ENCODE results near the gene TARS1.
"Not testable (repeated sequence)": the region's sequence is repeated elsewhere in the genome, so short reads cannot be mapped to it uniquely, and the experiment has no call there.

TARS1 gene

GRCh38 chr5:33420946-33421345 is 19.8 kb upstream of the TARS1 start:
- H3K27ac ChIP-seq (ENCODE audit: low read depth, low read length): no peak overlapping the region
- H3K4me3 ChIP-seq (ENCODE audit: low read depth in 1 of 2, low read length in 2 of 2): no peak overlapping the region
- H3K4me1 ChIP-seq (ENCODE audit: insufficient read depth, low read length): peaks cover 23% of the 10 kb centered on the region
- H3K27me3 ChIP-seq (ENCODE audit: control insufficient read depth in 1 of 2, insufficient read depth in 2 of 2, low read length in 2 of 2): no peaks in the 10 kb centered on the region
- no peaks in the 10 kb centered on the region for H3K36me3 ChIP-seq (ENCODE audit: insufficient read depth, low read length)
- no peak overlapping the region for H3K9ac ChIP-seq (ENCODE audit: low read length)
- H3K9me3 ChIP-seq (ENCODE audit: low read length): no peaks in the 10 kb centered on the region

- no peaks in the 10 kb centered on the region for H3K9me3 ChIP-seq (ENCODE audit: low read length)
- H3K27me3 ChIP-seq (ENCODE audit: control insufficient read depth in 1 of 2, insufficient read depth in 2 of 2, low read length in 2 of 2): no peaks in the 10 kb centered on the region
- H3K27ac ChIP-seq (ENCODE audit: low read depth, low read length): no peak overlapping the region
- no peaks in the 10 kb centered on the region for H3K36me3 ChIP-seq (ENCODE audit: insufficient read depth, low read length)
- peaks cover 17% of the 10 kb centered on the region for H3K4me1 ChIP-seq (ENCODE audit: insufficient read depth, low read length)
- H3K9ac ChIP-seq (ENCODE audit: low read length): no peak overlapping the region
- H3K4me3 ChIP-seq (ENCODE audit: low read depth in 1 of 2, low read length in 2 of 2): no peak overlapping the region
These were observed 18.6 kb upstream of the TARS1 start for GRCh38 chr5:33422191-33422590.

- H3K27me3 ChIP-seq (ENCODE audit: control insufficient read depth in 1 of 2, insufficient read depth in 2 of 2, low read length in 2 of 2): no peaks in the 10 kb centered on the region
- no peak overlapping the region for H3K27ac ChIP-seq (ENCODE audit: low read depth, low read length)
- H3K4me1 ChIP-seq (ENCODE audit: insufficient read depth, low read length): peaks cover 10% of the 10 kb centered on the region
- no peaks in the 10 kb centered on the region for H3K9me3 ChIP-seq (ENCODE audit: low read length)
- no peak overlapping the region for H3K4me3 ChIP-seq (ENCODE audit: low read depth in 1 of 2, low read length in 2 of 2)
- no peaks in the 10 kb centered on the region for H3K36me3 ChIP-seq (ENCODE audit: insufficient read depth, low read length)
- H3K9ac ChIP-seq (ENCODE audit: low read length): no peak overlapping the region
These were observed 17.6 kb upstream of the TARS1 start for GRCh38 chr5:33423018-33423630.

GRCh38 chr5:33425314-33425713 is 15.5 kb upstream of the TARS1 start:
- Histone ChIP-seq H3K9me3 (ENCODE audit: low read length) (no peaks in the 10 kb centered on the region), H3K9ac (ENCODE audit: low read length) (no peak overlapping the region), H3K27me3 (ENCODE audit: control insufficient read depth in 1 of 2, insufficient read depth in 2 of 2, low read length in 2 of 2) (no peaks in the 10 kb centered on the region), H3K4me1 (ENCODE audit: insufficient read depth, low read length) (peaks cover 10% of the 10 kb centered on the region), H3K27ac (ENCODE audit: low read depth, low read length) (no peak overlapping the region), H3K4me3 (ENCODE audit: low read depth in 1 of 2, low read length in 2 of 2) (no peak overlapping the region), H3K36me3 (ENCODE audit: insufficient read depth, low read length) (no peaks in the 10 kb centered on the region)

- Histone ChIP-seq H3K36me3 (ENCODE audit: insufficient read depth, low read length) (no peaks in the 10 kb centered on the region), H3K9ac (ENCODE audit: low read length) (no peak overlapping the region), H3K27ac (ENCODE audit: low read depth, low read length) (no peak overlapping the region), H3K27me3 (ENCODE audit: control insufficient read depth in 1 of 2, insufficient read depth in 2 of 2, low read length in 2 of 2) (no peaks in the 10 kb centered on the region), H3K4me1 (ENCODE audit: insufficient read depth, low read length) (peaks cover 4% of the 10 kb centered on the region), H3K4me3 (ENCODE audit: low read depth in 1 of 2, low read length in 2 of 2) (no peak overlapping the region), H3K9me3 (ENCODE audit: low read length) (no peaks in the 10 kb centered on the region)
These were observed 9.8 kb upstream of the TARS1 start for GRCh38 chr5:33430983-33431382.

GRCh38 chr5:33432656-33433055 is 8.1 kb upstream of the TARS1 start:
- Histone ChIP-seq H3K27me3 (ENCODE audit: control insufficient read depth in 1 of 2, insufficient read depth in 2 of 2, low read length in 2 of 2) (no peaks in the 10 kb centered on the region), H3K9ac (ENCODE audit: low read length) (no peak overlapping the region), H3K9me3 (ENCODE audit: low read length) (no peaks in the 10 kb centered on the region), H3K4me1 (ENCODE audit: insufficient read depth, low read length) (peaks cover 4% of the 10 kb centered on the region), H3K27ac (ENCODE audit: low read depth, low read length) (no peak overlapping the region), H3K4me3 (ENCODE audit: low read depth in 1 of 2, low read length in 2 of 2) (no peak overlapping the region), H3K36me3 (ENCODE audit: insufficient read depth, low read length) (no peaks in the 10 kb centered on the region)

- Histone ChIP-seq H3K4me3 (ENCODE audit: low read depth in 1 of 2, low read length in 2 of 2) (no peak overlapping the region), H3K27ac (ENCODE audit: low read depth, low read length) (no peak overlapping the region)
These were observed 7.2 kb upstream of the TARS1 start for GRCh38 chr5:33433303-33434240.

GRCh38 chr5:33435893-33436490 is 4.8 kb upstream of the TARS1 start:
- not testable (repeated sequence) for H3K9ac ChIP-seq (ENCODE audit: low read length); H3K36me3 ChIP-seq (ENCODE audit: insufficient read depth, low read length); H3K9me3 ChIP-seq (ENCODE audit: low read length); H3K27me3 ChIP-seq (ENCODE audit: control insufficient read depth in 1 of 2, insufficient read depth in 2 of 2, low read length in 2 of 2); H3K27ac ChIP-seq (ENCODE audit: low read depth, low read length)
- H3K4me1 ChIP-seq (ENCODE audit: insufficient read depth, low read length): peaks cover 12% of the 10 kb centered on the region
- peak overlapping the region in 1 of 2 donors; percentile 16 for H3K4me3 ChIP-seq (ENCODE audit: low read depth in 1 of 2, low read length in 2 of 2)

More at GRCh38 chr5:33433303-33434240, 7.2 kb upstream of the TARS1 start:
- Histone ChIP-seq H3K4me1 (ENCODE audit: insufficient read depth, low read length) (peaks cover 4% of the 10 kb centered on the region), H3K27me3 (ENCODE audit: control insufficient read depth in 1 of 2, insufficient read depth in 2 of 2, low read length in 2 of 2) (no peaks in the 10 kb centered on the region), H3K36me3 (ENCODE audit: insufficient read depth, low read length) (no peaks in the 10 kb centered on the region), H3K9ac (ENCODE audit: low read length) (no peak overlapping the region), H3K9me3 (ENCODE audit: low read length) (no peaks in the 10 kb centered on the region)

- Histone ChIP-seq H3K27ac (ENCODE audit: low read depth, low read length) (no peak overlapping the region), H3K36me3 (ENCODE audit: insufficient read depth, low read length) (no peaks in the 10 kb centered on the region), H3K4me3 (ENCODE audit: low read depth in 1 of 2, low read length in 2 of 2) (peak overlapping the region in 1 of 2 donors; percentile 97), H3K9me3 (ENCODE audit: low read length) (no peaks in the 10 kb centered on the region), H3K27me3 (ENCODE audit: control insufficient read depth in 1 of 2, insufficient read depth in 2 of 2, low read length in 2 of 2) (no peaks in the 10 kb centered on the region), H3K9ac (ENCODE audit: low read length) (no peak overlapping the region), H3K4me1 (ENCODE audit: insufficient read depth, low read length) (peaks cover 21% of the 10 kb centered on the region)
These were observed 1.8 kb upstream of the TARS1 start for GRCh38 chr5:33438996-33439395.

GRCh38 chr5:33439905-33440481 is 772 bp upstream of the TARS1 start:
- peaks cover 30% of the 10 kb centered on the region for H3K4me1 ChIP-seq (ENCODE audit: insufficient read depth, low read length)

More at GRCh38 chr5:33439905-33440481, 772 bp upstream of the TARS1 start:
- peak overlapping the region; percentile 74 for H3K9ac ChIP-seq (ENCODE audit: low read length)
- peak overlapping the region; percentile 70 for H3K27ac ChIP-seq (ENCODE audit: low read depth, low read length)
- H3K9me3 ChIP-seq (ENCODE audit: low read length): no peaks in the 10 kb centered on the region
- H3K36me3 ChIP-seq (ENCODE audit: insufficient read depth, low read length): no peaks in the 10 kb centered on the region
- no peaks in the 10 kb centered on the region for H3K27me3 ChIP-seq (ENCODE audit: control insufficient read depth in 1 of 2, insufficient read depth in 2 of 2, low read length in 2 of 2)
- peak overlapping the region; percentile 43 to 97 for H3K4me3 ChIP-seq (ENCODE audit: low read depth in 1 of 2, low read length in 2 of 2)
